Activated CD8-positive, alpha-beta T cell treated with anti-CD3 and anti-CD28 coated beads for 36 hours (primary cell): Measurements from ENCODE around the gene RNU6-9. TPM values are rescaled to one million over a fixed set of nuclear protein-coding genes. Genes with fewer than 3 reads are reported as not detected.
"Not testable (repeated sequence)": the region's sequence is repeated elsewhere in the genome, so short reads cannot be mapped to it uniquely, and the experiment has no call there.

Experiments
- ATAC-seq: fragments of 200-7000 bp; cut with Tn5 transposase; one replicate; pipeline ENCODE4 v1.10.0; 2021; ENCODE audit warnings: mild to moderate bottlenecking, moderate library complexity
- CTCF ChIA-PET: fragments of 350-600 bp; sonication (Branson Sonifier 250); formaldehyde crosslinking; loops from one replicate; lab custom pipeline; 2021; ENCODE audit warnings: antibody characterized with exemption; lab: Charles Lee
- POLR2A ChIA-PET: fragments of 350-600 bp; sonication (Branson Sonifier 250); formaldehyde crosslinking; loops from one replicate; lab custom pipeline; 2021; ENCODE audit warnings: antibody characterized with exemption; lab: Charles Lee
- DNase-seq: peaks from one replicate; pipeline ENCODE4 v3.0.0-alpha.2; 2020
- H3K27ac Mint-ChIP-seq: one replicate; pipeline ENCODE4 v1.8.0; 2021; ENCODE audit warnings: mild to moderate bottlenecking, mixed read lengths
- H3K27me3 Mint-ChIP-seq: one replicate; pipeline ENCODE4 v1.8.0; 2021; ENCODE audit warnings: mixed read lengths
- H3K36me3 Mint-ChIP-seq: one replicate; pipeline ENCODE4 v1.8.0; 2021; ENCODE audit warnings: low read depth, mixed read lengths
- H3K4me1 Mint-ChIP-seq: one replicate; pipeline ENCODE4 v1.8.0; 2021; ENCODE audit warnings: low read depth, mixed read lengths
- H3K4me3 Mint-ChIP-seq: one replicate; pipeline ENCODE4 v1.8.0; 2021; ENCODE audit warnings: mild to moderate bottlenecking, moderate library complexity, mixed read lengths
- H3K9me3 Mint-ChIP-seq: one replicate; pipeline ENCODE4 v1.8.0; 2021; ENCODE audit warnings: mixed read lengths
- CTCF ChIP-seq: fragments of 200-600 bp; IDR thresholded peaks from one replicate; pipeline ENCODE4 v1.8.0; 2022; ENCODE audit warnings: antibody characterized with exemption, mild to moderate bottlenecking
- intact Hi-C: fragments of 100-400 bp; cut with micrococcal nuclease; formaldehyde crosslinking; loops from one replicate; pipeline ENCODE4 v1.10.0; 2022
- total RNA-seq, 2 experiments: library from RNA; stranded (reverse); gene quantifications; one replicate each; pipeline ENCODE4 v1.2.3, GENCODE V29; 2021

Gene RNU6-9
- total RNA-seq, 2 experiments from 2014 or later, result not detected

GRCh38 chr19:853014-853585 is 40.2 kb upstream of the RNU6-9 start:
- ChIA-PET POLR2A (no interaction called here), CTCF (no interaction called here)
- Mint-ChIP-seq H3K27me3 (peaks cover 11% of the 10 kb centered on the region), H3K4me3 (no peak overlapping the region), H3K27ac (no peak overlapping the region), H3K36me3 (no peaks in the 10 kb centered on the region), H3K4me1 (no peaks in the 10 kb centered on the region), H3K9me3 (no peaks in the 10 kb centered on the region)
- DNase-seq, result no peak
- ATAC-seq, result no peak
- intact Hi-C loops, result no loop called here
- no peak for TF ChIP-seq CTCF

GRCh38 chr19:853614-854220 is 39.6 kb upstream of the RNU6-9 start:
- DNase-seq, H3K36me3 Mint-ChIP-seq, intact Hi-C loops, H3K4me1 Mint-ChIP-seq, H3K9me3 Mint-ChIP-seq, H3K4me3 Mint-ChIP-seq, ATAC-seq, H3K27ac Mint-ChIP-seq: not testable (repeated sequence)
- ChIA-PET POLR2A (interaction anchor here (0.5 to 0.6 kb wide), 3 partner anchors 19 to 73 kb away, joined by 3 to 4 read pairs (median 3); no protein-coding TSS in a partner anchor), CTCF (interaction anchor here (0.9 kb wide), 1 partner anchor 131 kb away, joined by 4 read pairs; the partner anchor contains the start of gene WDR18)
- peaks cover 11% of the 10 kb centered on the region for H3K27me3 Mint-ChIP-seq

DNA sequence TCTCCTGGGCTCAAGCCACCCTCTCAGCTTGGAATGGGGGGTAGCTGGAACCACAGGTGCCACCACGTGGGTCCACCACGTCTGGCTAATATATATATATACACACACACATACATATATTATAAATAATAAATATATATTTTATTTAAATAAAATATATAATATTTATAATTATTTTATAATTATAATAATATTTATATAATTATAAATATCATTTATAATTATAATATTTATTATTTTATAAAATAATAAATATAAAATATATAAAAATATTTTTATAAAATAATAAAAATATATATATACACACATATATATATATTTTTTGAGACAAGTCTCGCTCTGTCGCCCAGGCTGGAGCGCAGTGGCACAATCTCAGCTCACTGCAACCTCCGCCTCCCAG is 38.7 kb upstream of the RNU6-9 start:
- H3K4me1 Mint-ChIP-seq, result no peaks in the 10 kb centered on the region
- POLR2A ChIA-PET, result interaction anchor here (0.5 to 0.6 kb wide), 3 partner anchors 18 to 72 kb away, joined by 3 to 4 read pairs (median 3); no protein-coding TSS in a partner anchor
- H3K36me3 Mint-ChIP-seq, result no peaks in the 10 kb centered on the region
- intact Hi-C loops, result no loop called here
- peaks cover 9% of the 10 kb centered on the region for H3K27me3 Mint-ChIP-seq
- CTCF ChIA-PET, result interaction anchor here (0.9 kb wide), 1 partner anchor 130 kb away, joined by 4 read pairs; the partner anchor contains the start of gene WDR18
- H3K4me3 Mint-ChIP-seq, result no peak overlapping the region
- no peak for TF ChIP-seq CTCF
- ATAC-seq (no peak), DNase-seq (no peak)
- no peak overlapping the region for H3K27ac Mint-ChIP-seq
- H3K9me3 Mint-ChIP-seq, result no peaks in the 10 kb centered on the region

GRCh38 chr19:855142-855541 is 38.1 kb upstream of the RNU6-9 start:
- H3K27me3 Mint-ChIP-seq, result peaks cover 12% of the 10 kb centered on the region
- H3K27ac Mint-ChIP-seq, result no peak overlapping the region
- no peaks in the 10 kb centered on the region for H3K4me1 Mint-ChIP-seq
- ATAC-seq (no peak), DNase-seq (no peak)
- TF ChIP-seq CTCF, result no peak
- intact Hi-C loops, result loop anchor here (5.0 kb wide), 1 partner anchor 127 kb away; the partner anchor contains the start of gene WDR18
- POLR2A ChIA-PET, result no interaction called here
- H3K4me3 Mint-ChIP-seq, result no peak overlapping the region
- H3K36me3 Mint-ChIP-seq, result no peaks in the 10 kb centered on the region
- no peaks in the 10 kb centered on the region for H3K9me3 Mint-ChIP-seq
- CTCF ChIA-PET, result interaction anchor here (0.7 kb wide), 1 partner anchor 86 kb away, joined by 3 read pairs; no protein-coding TSS in a partner anchor

- Mint-ChIP-seq H3K36me3 (no peaks in the 10 kb centered on the region), H3K4me3 (no peak overlapping the region), H3K4me1 (no peaks in the 10 kb centered on the region), H3K27ac (no peak overlapping the region), H3K27me3 (peaks cover 11% of the 10 kb centered on the region), H3K9me3 (no peaks in the 10 kb centered on the region)
- no peak for TF ChIP-seq CTCF
- POLR2A ChIA-PET, result no interaction called here
- ATAC-seq (no peak), DNase-seq (no peak)
- CTCF ChIA-PET, result interaction anchor here (0.7 to 1.5 kb wide), 5 partner anchors 11 to 86 kb away, joined by 3 to 6 read pairs (median 3); no protein-coding TSS in a partner anchor
- intact Hi-C loops, result loop anchor here (5.0 kb wide), 1 partner anchor 127 kb away; the partner anchor contains the start of gene WDR18
These were observed 37.6 kb upstream of the RNU6-9 start for GRCh38 chr19:855566-856120.
